GM19043 (cell line): Measurements from ENCODE around the gene NDOR1.

Source experiments
- ATAC-seq: cut with Tn5 transposase; IDR thresholded peaks from one replicate; pipeline ENCODE4 v1.9.1; 2021; ENCODE audit warnings: low read depth; ENCODE audit not compliant: unreplicated experiment

The NDOR1 gene

GRCh38 chr9:137180491-137180890 lies 25.0 kb upstream of the NDOR1 start:
- no peak for ATAC-seq

GRCh38 chr9:137181680-137182079 lies 23.8 kb upstream of the NDOR1 start:
- ATAC-seq = no peak

- ATAC-seq = no peak
Observed at GRCh38 chr9:137182836-137183235, 22.7 kb upstream of the NDOR1 start.

- no peak for ATAC-seq
Observed at GRCh38 chr9:137183980-137184595, 21.4 kb upstream of the NDOR1 start.

GRCh38 chr9:137184881-137185660 lies 20.4 kb upstream of the NDOR1 start:
- ATAC-seq = no peak

- ATAC-seq = no peak
Observed at GRCh38 chr9:137185921-137186320, 19.6 kb upstream of the NDOR1 start.

GRCh38 chr9:137186385-137186784 lies 19.1 kb upstream of the NDOR1 start:
- ATAC-seq = no peak

- ATAC-seq = no peak
Observed at GRCh38 chr9:137187386-137187785, 18.1 kb upstream of the NDOR1 start.

- ATAC-seq = no peak
Observed at GRCh38 chr9:137188086-137188489, 17.4 kb upstream of the NDOR1 start.

- ATAC-seq = peak; percentile 74
Observed at GRCh38 chr9:137188490-137189296, 16.8 kb upstream of the NDOR1 start, which contains the start of the genes ANAPC2 and SSNA1. Gene ANAPC2 (minus strand): TSS chr9:137188560. CDS start chr9:137188532, 28 bp downstream. Gene SSNA1 (plus strand): TSS chr9:137188676. CDS start chr9:137188727, 51 bp downstream.

GRCh38 chr9:137189297-137190295 lies 15.9 kb upstream of the NDOR1 start:
- ATAC-seq = no peak

GRCh38 chr9:137190315-137190856 lies 15.1 kb upstream of the NDOR1 start:
- ATAC-seq = no peak

GRCh38 chr9:137191245-137191644 lies 14.3 kb upstream of the NDOR1 start:
- no peak for ATAC-seq

- no peak for ATAC-seq
Observed at GRCh38 chr9:137191691-137192447, 13.6 kb upstream of the NDOR1 start.

- no peak for ATAC-seq
Observed at GRCh38 chr9:137192448-137192780, 13.1 kb upstream of the NDOR1 start.

GRCh38 chr9:137192859-137193258 lies 12.6 kb upstream of the NDOR1 start:
- no peak for ATAC-seq

GRCh38 chr9:137193771-137194170 lies 11.7 kb upstream of the NDOR1 start:
- ATAC-seq = no peak

GRCh38 chr9:137194388-137194787 lies 11.1 kb upstream of the NDOR1 start:
- ATAC-seq = no peak

GRCh38 chr9:137194909-137195308 lies 10.6 kb upstream of the NDOR1 start:
- no peak for ATAC-seq
